Hippocampal formation (tissue), 2 donors: Measurements from ENCODE around the gene IST1.
"Not testable (repeated sequence)": the region's sequence is repeated elsewhere in the genome, so short reads cannot be mapped to it uniquely, and the experiment has no call there.

Experiments
- DNase-seq, 2 donors: peaks; one replicate each; lab custom pipeline; 2025; lab: John Stamatoyannopoulos, UW

IST1 gene

DNA sequence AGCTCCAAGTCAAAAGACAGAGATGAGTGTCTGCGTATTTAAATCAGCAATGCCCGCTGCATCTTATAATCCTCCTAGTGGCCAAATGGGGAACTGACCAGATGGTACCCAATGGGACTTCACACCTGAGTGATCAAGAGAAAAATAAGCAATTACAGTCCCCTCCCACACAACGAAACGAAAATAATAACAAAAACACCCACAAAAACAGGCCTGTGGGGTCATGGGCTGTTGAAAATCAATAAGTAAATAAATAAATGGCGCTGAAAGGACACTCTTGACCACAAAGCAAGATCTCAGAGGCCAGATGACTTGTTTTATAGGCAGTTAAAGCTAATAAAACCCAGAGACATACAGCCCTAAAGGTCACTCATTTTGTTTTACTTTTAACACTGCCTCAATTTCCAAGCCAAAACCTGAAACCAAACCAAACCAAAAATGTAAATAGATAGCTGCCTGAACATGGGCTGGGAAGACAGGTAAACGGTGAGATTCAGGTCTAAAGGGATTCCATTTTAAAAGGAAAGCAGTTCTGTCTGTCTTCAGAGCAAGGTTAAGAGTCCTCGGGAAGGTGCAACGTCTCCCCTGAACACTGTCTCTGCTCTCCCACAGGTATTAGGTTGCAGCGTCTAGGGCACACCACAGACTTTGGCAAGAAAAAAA lies 12.7 kb upstream of the IST1 start:
- peak; percentile 20 to 68 for DNase-seq

- DNase-seq, result peak in 1 of 2 donors; percentile 59
These were observed 12.0 kb upstream of the IST1 start for GRCh38 chr16:71883168-71883848.

GRCh38 chr16:71883849-71884638 lies 11.3 kb upstream of the IST1 start, which contains the start of gene ZNF821:
TSS of gene ZNF821 (minus strand) at chr16:71884182. CDS start at chr16:71879946, 4,236 bp downstream.
- DNase-seq, result peak; percentile 38 to 57

DNA sequence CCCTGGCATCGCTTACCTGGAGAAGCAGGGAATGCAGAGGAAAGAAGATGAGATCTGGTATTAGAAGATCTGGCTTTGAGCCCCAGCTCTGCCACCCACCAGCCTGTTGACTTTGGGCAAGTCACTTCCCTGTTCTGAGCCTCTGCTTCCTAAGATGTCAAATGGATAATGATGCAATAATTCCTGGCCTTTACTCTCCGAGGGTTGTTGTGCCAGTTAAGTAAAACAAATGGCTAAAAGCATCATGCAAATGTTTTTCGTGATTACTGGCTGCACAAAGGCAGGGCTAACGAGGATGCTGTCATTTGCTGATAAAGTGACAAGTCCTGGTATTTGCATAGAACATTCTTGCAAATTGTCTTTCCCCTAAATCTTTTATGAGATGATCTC lies 10.1 kb upstream of the IST1 start:
- DNase-seq, result no peak

DNA sequence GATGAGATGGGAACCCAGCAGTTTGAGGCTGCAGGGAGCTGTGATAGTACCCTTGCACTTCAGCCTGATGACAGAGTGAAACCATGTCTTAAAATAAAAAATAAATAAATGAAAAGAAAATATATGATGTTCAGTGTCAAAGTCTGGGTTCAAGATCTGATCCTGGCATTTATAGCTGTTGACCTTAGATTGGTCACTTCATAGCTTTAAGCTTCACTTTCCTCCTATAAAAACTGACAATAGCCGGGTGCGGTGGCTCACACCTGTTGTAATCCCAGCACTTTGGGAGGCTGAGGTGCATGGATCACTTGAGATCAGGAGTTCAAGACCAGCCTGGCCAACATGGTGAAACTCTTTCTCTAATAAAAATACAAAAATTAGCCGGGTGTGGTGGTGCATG lies 6.2 kb upstream of the IST1 start:
- DNase-seq, result no peak

DNA sequence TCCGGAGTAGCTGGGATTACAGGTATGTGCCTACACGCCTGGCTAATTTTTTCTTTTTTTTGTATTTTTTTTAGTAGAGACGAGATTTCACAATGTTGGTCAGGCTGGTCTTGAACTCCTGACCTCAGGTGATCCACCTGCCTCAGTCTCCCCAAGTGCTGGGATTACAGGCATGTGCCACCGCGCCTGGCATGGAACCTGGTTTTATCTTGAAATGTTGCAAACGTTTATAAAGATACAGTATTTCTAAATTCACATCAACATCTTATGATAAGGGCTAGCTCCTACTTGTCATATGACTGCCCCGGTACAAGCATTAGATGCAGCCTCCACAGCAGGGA lies 1.5 kb upstream of the IST1 start:
- no peak for DNase-seq

GRCh38 chr16:71894229-71894920 lies 956 bp upstream of the IST1 start:
- DNase-seq, result peak in 1 of 2 donors; percentile 46

DNA sequence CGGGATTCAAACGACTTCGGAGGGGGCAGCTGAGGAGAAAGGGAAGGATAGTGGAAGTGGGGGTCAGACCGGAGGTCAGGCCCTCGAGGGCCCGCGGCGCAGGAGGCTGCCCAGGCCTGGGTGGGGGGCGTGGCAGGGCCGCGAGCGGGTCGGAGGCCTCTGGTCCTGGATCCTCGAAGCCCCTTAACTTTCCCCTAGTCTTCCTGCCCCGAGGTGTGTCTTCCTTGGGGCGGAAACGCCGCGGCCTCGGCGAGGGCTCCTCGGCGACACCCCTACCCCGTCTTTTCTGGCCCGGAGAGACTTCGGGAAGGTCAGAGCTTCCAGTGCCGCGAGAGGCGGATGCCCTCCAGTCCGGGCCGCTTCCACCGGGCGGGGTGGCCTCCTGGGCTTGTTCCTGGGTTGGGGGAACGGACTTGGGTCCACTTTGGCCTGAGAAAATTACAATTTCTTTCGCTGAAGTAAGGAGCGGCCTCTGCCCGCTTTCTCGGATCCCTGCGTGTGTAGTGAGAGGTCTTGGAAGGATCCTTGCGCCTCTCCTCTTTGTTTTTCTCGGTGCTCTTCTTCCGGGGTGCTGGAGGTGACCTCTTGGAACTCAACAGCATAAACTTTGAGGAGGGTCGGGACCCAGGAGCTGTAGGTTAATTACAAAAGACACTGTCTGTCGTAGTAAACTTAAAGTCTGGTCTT lies 491 bp downstream of the IST1 start:
- DNase-seq, result no peak

GRCh38 chr16:71896764-71897368 lies 1.5 kb downstream of the IST1 start:
- no peak for DNase-seq

GRCh38 chr16:71899171-71899570 lies 3.8 kb downstream of the IST1 start:
- no peak for DNase-seq

GRCh38 chr16:71902656-71903365 lies 7.5 kb downstream of the IST1 start:
- no peak for DNase-seq

DNA sequence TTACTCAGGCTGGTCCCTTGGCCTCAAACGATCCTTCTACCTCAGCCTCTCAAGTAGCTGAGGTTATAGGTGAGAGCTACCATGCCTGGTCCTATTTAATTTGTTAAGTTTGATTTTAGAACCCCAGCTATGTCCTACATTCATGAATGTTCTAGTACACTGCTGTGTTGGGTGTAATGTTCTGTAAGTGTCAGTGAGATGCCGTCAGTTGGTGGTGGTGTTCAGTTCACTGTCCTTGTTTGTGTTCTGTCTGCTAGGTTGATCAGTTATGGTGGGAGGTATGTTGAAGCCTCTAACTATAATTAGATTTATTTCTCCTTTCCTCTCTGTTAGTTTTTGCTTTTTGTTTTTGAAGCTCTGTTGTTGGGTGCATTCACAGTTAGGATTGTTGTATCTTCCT lies 8.3 kb downstream of the IST1 start:
- no peak for DNase-seq

DNA sequence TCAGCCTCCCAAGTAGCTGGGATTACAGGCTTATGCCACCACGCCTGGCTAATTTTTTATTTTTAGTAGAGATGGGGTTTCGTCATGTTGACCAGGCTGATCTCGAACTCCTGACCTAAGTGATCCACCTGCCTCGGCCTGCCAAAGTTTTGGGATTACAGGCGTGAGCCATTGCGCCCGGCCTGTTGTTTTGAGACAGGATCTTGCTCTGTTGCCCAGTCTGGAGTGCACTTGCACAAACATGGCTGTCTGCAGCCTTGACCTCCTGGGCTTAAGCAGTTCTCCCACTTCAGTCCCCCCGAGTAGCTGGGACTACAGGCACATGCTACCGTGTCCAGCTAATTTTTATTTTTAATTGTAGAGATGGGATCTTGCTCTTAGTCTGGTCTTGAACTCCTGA lies 8.9 kb downstream of the IST1 start:
- DNase-seq, result no peak

- DNase-seq, result not testable (repeated sequence)
These were observed 10.4 kb downstream of the IST1 start for GRCh38 chr16:71905765-71906164.

DNA sequence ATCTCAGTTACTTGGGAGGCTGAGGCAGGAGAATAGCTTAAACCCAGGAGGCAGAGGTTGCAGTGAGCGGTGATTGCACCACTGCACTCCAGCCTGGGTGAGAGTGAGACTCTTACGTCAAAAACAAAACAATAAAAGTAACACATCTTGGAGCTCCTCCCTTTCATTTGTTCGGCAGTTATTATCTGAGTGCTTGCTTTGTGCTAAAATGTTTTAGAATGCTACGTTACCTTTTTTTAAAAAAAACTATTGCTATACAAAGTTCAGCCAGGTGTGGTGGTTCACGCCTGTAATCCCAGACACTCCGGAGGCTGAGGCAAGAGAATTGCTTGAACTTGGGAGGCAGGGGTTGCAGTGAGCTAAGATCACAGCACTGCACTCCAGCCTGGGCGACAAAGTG lies 15.8 kb downstream of the IST1 start:
- DNase-seq, result no peak

DNA sequence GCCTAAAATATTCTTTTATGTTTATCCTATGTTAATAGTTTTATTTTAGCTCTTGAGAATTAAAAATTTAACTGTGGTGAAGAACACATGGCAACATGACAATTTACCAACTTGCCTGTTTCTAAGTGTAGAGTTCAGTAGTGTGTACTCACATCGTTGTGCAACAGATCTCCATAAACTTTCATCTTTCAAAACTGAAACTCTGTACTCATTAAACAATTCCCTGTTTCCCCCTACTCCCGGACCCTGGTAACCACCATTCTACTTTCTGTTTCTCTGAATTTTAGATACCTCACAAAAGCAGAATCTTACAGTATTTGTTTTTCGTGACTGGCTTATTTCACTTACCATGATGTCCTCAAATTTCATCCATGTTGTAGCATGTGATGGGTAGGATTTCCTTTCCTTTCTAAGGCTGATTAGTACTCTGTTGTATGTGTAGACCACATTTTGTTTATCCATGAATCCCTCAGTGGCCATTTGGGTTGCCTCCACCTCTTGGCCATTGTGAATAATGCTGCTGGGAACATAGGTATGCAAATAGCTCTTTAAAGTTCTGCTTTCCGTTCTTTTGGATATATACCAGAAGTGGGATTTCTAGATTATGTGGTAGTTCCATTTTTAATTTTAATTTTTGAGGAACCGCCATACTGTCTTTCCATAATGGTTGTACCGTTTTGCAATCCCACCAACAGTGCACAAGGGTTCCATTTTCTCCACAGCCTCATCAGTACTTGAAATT lies 17.4 kb downstream of the IST1 start:
- DNase-seq, result no peak

DNA sequence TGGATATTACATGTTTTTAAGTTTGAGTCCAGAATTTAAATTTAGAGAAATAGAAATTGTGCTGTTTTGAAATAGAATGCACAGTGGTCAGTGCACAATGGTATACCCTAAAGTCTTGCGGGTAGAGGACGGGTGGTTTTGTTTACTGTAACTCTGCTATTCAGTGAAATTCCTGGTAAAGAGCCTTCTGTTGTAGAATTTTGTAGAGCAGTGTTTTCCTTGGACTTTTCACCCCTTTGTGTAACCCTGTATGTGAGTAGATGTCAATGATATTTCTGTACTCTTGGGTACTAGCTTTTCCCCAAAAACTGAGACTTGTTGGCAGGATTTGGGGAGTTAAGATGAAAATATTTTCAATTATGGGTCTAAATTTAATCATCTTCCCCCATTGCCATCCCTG lies 19.5 kb downstream of the IST1 start:
- DNase-seq, result no peak

- no peak for DNase-seq
These were observed 20.0 kb downstream of the IST1 start for GRCh38 chr16:71915350-71915749.

DNA sequence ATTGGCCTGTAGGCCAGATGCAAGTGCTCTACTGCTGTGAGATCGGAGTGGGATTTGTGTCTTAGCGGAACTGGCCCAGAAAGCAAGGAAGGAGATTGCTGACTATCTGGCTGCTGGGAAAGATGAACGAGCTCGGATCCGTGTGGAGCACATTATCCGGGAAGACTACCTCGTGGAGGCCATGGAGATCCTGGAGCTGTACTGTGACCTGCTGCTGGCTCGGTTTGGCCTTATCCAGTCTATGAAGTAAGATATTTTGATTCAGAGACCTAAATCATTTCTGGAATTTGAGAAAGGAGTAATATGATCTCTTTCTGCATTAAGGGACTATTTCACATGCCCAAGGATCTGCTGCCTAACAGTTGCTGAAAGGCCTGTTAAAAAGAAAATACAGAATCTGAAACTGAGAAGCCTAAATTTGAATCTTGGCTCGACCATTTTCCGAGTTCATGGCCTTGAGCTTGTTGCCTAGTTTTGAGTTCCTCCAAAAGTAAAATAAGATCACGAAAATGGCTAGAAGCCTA lies 21.1 kb downstream of the IST1 start:
- DNase-seq, result no peak

DNA sequence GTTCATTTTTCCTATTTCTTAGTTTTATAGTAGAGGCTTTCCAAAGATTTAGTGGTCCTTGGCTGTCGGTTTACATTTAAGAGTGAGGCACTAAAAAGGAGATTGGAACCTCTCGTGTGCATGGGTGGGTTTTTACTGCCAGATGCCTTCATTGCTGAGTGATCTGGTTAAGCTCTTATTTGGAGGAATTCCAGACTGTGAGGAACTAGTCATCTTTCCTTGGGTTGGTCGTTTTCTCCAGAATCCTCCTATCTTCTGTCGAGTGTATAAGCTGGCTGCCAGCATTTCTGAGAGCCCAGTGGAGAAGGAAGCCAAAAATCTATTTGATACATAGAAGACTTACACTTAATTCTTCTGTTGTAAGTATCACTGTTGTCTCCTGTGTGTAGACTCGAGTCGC lies 22.6 kb downstream of the IST1 start:
- DNase-seq, result no peak
